HCT116 (cell line): ENCODE results near the gene SERPINH1. TPM values are rescaled to one million over a fixed set of nuclear protein-coding genes. Genes with fewer than 3 reads are reported as not detected.

ENCODE experiments used
- ATAC-seq: fragments of 200-7000 bp; cut with Tn5 transposase; 2 replicates; pipeline ENCODE4 v1.9.1; 2020; ENCODE audit warnings: mild to moderate bottlenecking, moderate library complexity
- BruUV-seq: library from RNA; stranded (reverse); fragments of 400-500 nt; replicated peaks from 2 replicates; lab custom pipeline; 2021; lab: Mats Ljungman, UMichigan
- CTCF ChIA-PET: fragments of 300-600 bp; sonication (Branson Sonifier 250); formaldehyde crosslinking; loops from one replicate; lab custom pipeline; 2021; ENCODE audit warnings: antibody characterized with exemption; lab: Charles Lee
- POLR2A ChIA-PET: fragments of 300-600, 350-600 bp; sonication (Branson Sonifier 250); formaldehyde crosslinking; loops from one replicate; lab custom pipeline; 2021; ENCODE audit warnings: antibody characterized with exemption; lab: Charles Lee
- RAD21 ChIA-PET, 2 experiments: fragments of 300-600 bp; sonication (Branson Sonifier 250); formaldehyde crosslinking; loops; one replicate each; lab custom pipeline; 2023; ENCODE audit warnings: low total read pairs in 2 of 2; ENCODE audit not compliant: uncharacterized antibody in 2 of 2, unreplicated experiment in 2 of 2, low non-redundant PET in 1 of 2; lab: Charles Lee
- DNase-seq: peaks from one replicate; pipeline ENCODE4 v3.0.0-alpha.2; 2010; ENCODE audit warnings: low read depth, low spot score
- H2AFZ ChIP-seq: fragments of 200-600 bp; shearing (Covaris generic), sonication (generic); 2 replicates; pipeline ENCODE4 v1.6.1; 2017; ENCODE audit warnings: low read depth, mixed run types, mixed read lengths, antibody characterized with exemption, low read length; ENCODE audit not compliant: poor library complexity, severe bottlenecking
- H3K27ac ChIP-seq: 2 replicates; pipeline ENCODE4 v1.5.1; 2012; ENCODE audit warnings: low read depth, low read length
- H3K27me3 ChIP-seq: fragments of 200-600 bp; sonication (generic); 2 replicates; pipeline ENCODE4 v1.6.1; 2016; ENCODE audit warnings: mixed run types, low read length, mixed read lengths; ENCODE audit not compliant: insufficient read depth
- H3K36me3 ChIP-seq, 2 experiments: fragments of 200-500 bp in 1 of 2; fragments of 200-600 bp in 1 of 2; sonication (Bioruptor generic) in 1 of 2; sonication (generic) in 1 of 2; 2 replicates each; pipeline versions ENCODE4 v1.5.1 to v1.6.1; 2014 to 2016; ENCODE audit warnings: low read length in 2 of 2, inconsistent platforms in 1 of 2, mixed read lengths in 1 of 2, mixed run types in 1 of 2; ENCODE audit not compliant: insufficient read depth in 2 of 2, control insufficient read depth in 1 of 2
- H3K4me1 ChIP-seq, 2 experiments: fragments of 200-600 bp in 1 of 2; sonication (generic) in 1 of 2; 2 replicates each; pipeline versions ENCODE4 v1.5.1 to v1.6.1; 2012 to 2017; ENCODE audit warnings: low read length in 2 of 2, inconsistent platforms in 1 of 2, mild to moderate bottlenecking in 1 of 2, mixed read lengths in 1 of 2, mixed run types in 1 of 2, moderate library complexity in 1 of 2; ENCODE audit not compliant: insufficient read depth in 2 of 2, control insufficient read depth in 1 of 2
- H3K4me2 ChIP-seq: fragments of 200-600 bp; sonication (generic); 2 replicates; pipeline ENCODE4 v1.6.1; 2017; ENCODE audit warnings: mixed run types, low read length, mixed read lengths
- H3K4me3 ChIP-seq, 2 experiments: fragments of 200-600 bp in 1 of 2; sonication (generic) in 1 of 2; replicated peaks in 1 of 2; 2 replicates each; pipeline ENCODE4 v1.5.1; 2011 to 2016; ENCODE audit warnings: low read length in 2 of 2, control low read depth in 1 of 2, low read depth in 1 of 2, mild to moderate bottlenecking in 1 of 2, mixed read lengths in 1 of 2, mixed run types in 1 of 2
- H3K79me2 ChIP-seq: fragments of 200-600 bp; sonication (generic); 2 replicates; pipeline ENCODE4 v1.6.1; 2017; ENCODE audit warnings: mild to moderate bottlenecking, mixed run types, low read length, moderate library complexity, mixed read lengths; ENCODE audit not compliant: insufficient read depth
- H3K9ac ChIP-seq: fragments of 200-600 bp; sonication (generic); 2 replicates; pipeline ENCODE4 v1.6.1; 2016; ENCODE audit warnings: low read length, mixed read lengths
- H3K9me2 ChIP-seq: fragments of 200-600 bp; sonication (generic), shearing (Covaris generic); 2 replicates; pipeline ENCODE4 v1.6.1; 2017; ENCODE audit warnings: mixed run types, mild to moderate bottlenecking, moderate library complexity; ENCODE audit not compliant: insufficient read depth
- H3K9me3 ChIP-seq, 2 experiments: fragments of 200-500 bp in 1 of 2; fragments of 200-600 bp in 1 of 2; sonication (Bioruptor generic) in 1 of 2; sonication (generic) in 1 of 2; 2 replicates each; pipeline ENCODE4 v1.6.1; 2014 to 2017; ENCODE audit warnings: low read length in 2 of 2, mixed read lengths in 2 of 2, inconsistent platforms in 1 of 2, low read depth in 1 of 2, mild to moderate bottlenecking in 1 of 2, mixed run types in 1 of 2, moderate library complexity in 1 of 2; ENCODE audit not compliant: control insufficient read depth in 1 of 2, insufficient read depth in 1 of 2
- H4K20me1 ChIP-seq: fragments of 200-600 bp; sonication (generic), shearing (Covaris generic); 2 replicates; pipeline ENCODE4 v1.6.1; 2017; ENCODE audit warnings: mixed run types, mild to moderate bottlenecking, moderate library complexity; ENCODE audit not compliant: insufficient read depth
- ELF1 ChIP-seq: IDR thresholded peaks from 2 replicates; pipeline ENCODE4 v1.6.1; 2012; ENCODE audit warnings: low read depth, borderline replicate concordance
- EZH2phosphoT487 ChIP-seq: fragments of 200-600 bp; IDR thresholded peaks from 2 replicates; pipeline ENCODE4 v1.6.1; 2018; ENCODE audit warnings: antibody characterized with exemption, borderline replicate concordance
- FOSL1 ChIP-seq: IDR thresholded peaks from 2 replicates; pipeline ENCODE4 v1.6.1; 2012; ENCODE audit warnings: low read depth
- JUND ChIP-seq: IDR thresholded peaks from 2 replicates; pipeline ENCODE4 v1.6.1; 2012
- POLR2AphosphoS5 ChIP-seq: IDR thresholded peaks from 2 replicates; pipeline ENCODE4 v1.6.1; 2011; ENCODE audit warnings: mild to moderate bottlenecking, low read depth, low read length, moderate library complexity
- RAD21 ChIP-seq: IDR thresholded peaks from 2 replicates; pipeline ENCODE4 v1.6.1; 2012; ENCODE audit warnings: low read depth, mild to moderate bottlenecking
- SRF ChIP-seq: IDR thresholded peaks from 2 replicates; pipeline ENCODE4 v1.6.1; 2012; ENCODE audit warnings: low read depth
- TCF7L2 ChIP-seq: IDR thresholded peaks from 2 replicates; pipeline ENCODE4 v1.7.0; 2011; ENCODE audit warnings: borderline replicate concordance, inconsistent platforms; ENCODE audit not compliant: insufficient read depth, insufficient read length; ENCODE audit errors: extremely low read depth
- YY1 ChIP-seq: IDR thresholded peaks from 2 replicates; pipeline ENCODE4 v1.6.1; 2011; ENCODE audit warnings: low read length, low read depth, moderate library complexity, mild to moderate bottlenecking; ENCODE audit not compliant: insufficient replicate concordance; ENCODE audit errors: extremely low read depth
- ZFX ChIP-seq: fragments of 450-650 bp; IDR thresholded peaks from 2 replicates; pipeline ENCODE4 v1.6.1; 2017
- ZNF274 ChIP-seq: fragments of 200-500 bp; sonication (Bioruptor generic); IDR thresholded peaks from 2 replicates; pipeline ENCODE4 v1.6.1; 2014; ENCODE audit warnings: mild to moderate bottlenecking, low read depth, low read length, inconsistent platforms
- intact Hi-C: fragments of 100-400 bp; cut with micrococcal nuclease; formaldehyde crosslinking; loops from 2 replicates; pipeline ENCODE4 v1.10.0; 2022
- total RNA-seq: library from RNA; stranded (reverse); gene quantifications from one replicate; pipeline ENCODE4 v1.2.1, GENCODE V29; 2021; ENCODE audit not compliant: unreplicated experiment
- TF ChIP-seq, protein P1 (sequence below): IDR thresholded peaks from 2 replicates; pipeline ENCODE4 v1.6.1; 2011; ENCODE audit warnings: mild to moderate bottlenecking, low read length, moderate library complexity; ENCODE audit not compliant: insufficient replicate concordance; ENCODE audit errors: extremely low read depth
- TF ChIP-seq, protein P2 (sequence below), 3 experiments: fragments of 200-600 bp in 1 of 3; sonication (generic) in 1 of 3; IDR thresholded peaks in 2 of 3; conservative IDR thresholded peaks in 1 of 3; 2 replicates each; pipeline ENCODE4 v1.5.1; 2012 to 2017; ENCODE audit warnings: low read depth in 2 of 3, low read length in 2 of 3, antibody characterized with exemption in 1 of 3, borderline replicate concordance in 1 of 3, control low read depth in 1 of 3, mild to moderate bottlenecking in 1 of 3, mixed read lengths in 1 of 3, mixed run types in 1 of 3, moderate library complexity in 1 of 3; ENCODE audit not compliant: insufficient read depth in 1 of 3
- TF ChIP-seq, protein P3 (sequence below): IDR thresholded peaks from 2 replicates; pipeline ENCODE4 v1.6.1; 2012
- TF ChIP-seq, protein P4 (sequence below): IDR thresholded peaks from 2 replicates; pipeline ENCODE4 v1.6.1; 2012; ENCODE audit warnings: low read depth

Gene SERPINH1
- total RNA-seq, 1 experiment from 2014 or later = 84.9 TPM

DNA sequence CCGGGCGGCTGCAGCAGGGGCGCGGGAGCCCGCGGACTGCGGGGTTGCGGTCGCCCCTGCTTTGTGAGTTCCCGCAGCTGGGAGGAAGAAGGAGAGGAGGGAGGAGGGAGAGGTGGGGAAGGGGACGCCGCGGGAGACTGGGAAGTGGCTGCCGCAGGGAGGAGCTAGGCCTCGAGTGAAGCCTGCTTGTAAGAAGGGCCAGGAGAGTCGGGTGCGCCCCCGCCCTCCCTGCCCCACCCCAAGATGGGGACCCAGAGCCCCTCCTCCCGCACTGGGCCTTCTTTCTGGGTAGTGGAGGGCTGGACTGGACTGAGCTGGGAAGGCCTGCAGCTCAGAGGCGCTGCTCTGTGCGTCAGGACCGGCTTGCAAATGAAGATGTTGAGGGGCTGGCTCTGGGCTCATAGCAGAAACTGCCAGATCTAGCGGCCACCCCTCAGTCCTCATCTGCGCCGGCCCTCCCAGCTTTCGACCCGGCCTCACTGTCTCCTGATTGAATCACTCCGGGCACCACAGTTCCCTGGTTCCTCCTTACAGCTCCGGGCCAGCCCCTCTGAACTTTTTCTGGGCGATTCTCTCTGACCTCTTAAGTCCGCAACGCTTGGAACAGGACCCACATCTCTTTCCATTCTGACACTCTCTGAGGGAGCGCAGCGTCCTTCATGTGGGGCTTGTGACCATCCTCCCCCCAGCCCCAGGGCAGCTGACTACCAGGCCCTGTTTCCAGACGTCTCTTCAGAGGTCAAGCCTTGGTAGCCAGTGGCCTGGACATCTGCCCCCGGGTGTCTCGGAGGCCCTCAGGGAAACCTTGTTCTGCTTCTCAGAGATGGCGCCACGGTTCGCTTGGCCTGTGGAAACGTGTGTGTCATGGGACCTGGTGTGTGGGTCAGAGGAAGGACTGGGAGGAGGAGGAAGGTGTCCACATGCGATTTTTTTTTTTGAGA is 21.9 kb downstream of the SERPINH1 start:
- H3K4me1 ChIP-seq = no peaks in the 10 kb centered on the region
- ChIA-PET CTCF (interaction anchor here (1.1 to 1.6 kb wide), 4 partner anchors 9 to 14 kb away, joined by 3 to 4 read pairs (median 3); no protein-coding TSS in a partner anchor), RAD21 (no interaction called here), POLR2A (interaction anchor here (0.8 kb wide), 1 partner anchor 21 kb away, joined by 3 read pairs; no protein-coding TSS in a partner anchor)
- no peak overlapping the region for H3K9ac ChIP-seq
- no peak for DNase-seq
- intact Hi-C loops = no loop called here
- H3K9me2 ChIP-seq = no peaks in the 10 kb centered on the region
- H3K4me2 ChIP-seq = no peak overlapping the region
- H4K20me1 ChIP-seq = no peaks in the 10 kb centered on the region
- TF ChIP-seq, protein P1, sequence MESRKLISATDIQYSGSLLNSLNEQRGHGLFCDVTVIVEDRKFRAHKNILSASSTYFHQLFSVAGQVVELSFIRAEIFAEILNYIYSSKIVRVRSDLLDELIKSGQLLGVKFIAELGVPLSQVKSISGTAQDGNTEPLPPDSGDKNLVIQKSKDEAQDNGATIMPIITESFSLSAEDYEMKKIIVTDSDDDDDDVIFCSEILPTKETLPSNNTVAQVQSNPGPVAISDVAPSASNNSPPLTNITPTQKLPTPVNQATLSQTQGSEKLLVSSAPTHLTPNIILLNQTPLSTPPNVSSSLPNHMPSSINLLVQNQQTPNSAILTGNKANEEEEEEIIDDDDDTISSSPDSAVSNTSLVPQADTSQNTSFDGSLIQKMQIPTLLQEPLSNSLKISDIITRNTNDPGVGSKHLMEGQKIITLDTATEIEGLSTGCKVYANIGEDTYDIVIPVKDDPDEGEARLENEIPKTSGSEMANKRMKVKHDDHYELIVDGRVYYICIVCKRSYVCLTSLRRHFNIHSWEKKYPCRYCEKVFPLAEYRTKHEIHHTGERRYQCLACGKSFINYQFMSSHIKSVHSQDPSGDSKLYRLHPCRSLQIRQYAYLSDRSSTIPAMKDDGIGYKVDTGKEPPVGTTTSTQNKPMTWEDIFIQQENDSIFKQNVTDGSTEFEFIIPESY = no peak
- no peak for TF ChIP-seq ZNF274
- TF ChIP-seq SRF = no peak
- TF ChIP-seq, protein P2, sequence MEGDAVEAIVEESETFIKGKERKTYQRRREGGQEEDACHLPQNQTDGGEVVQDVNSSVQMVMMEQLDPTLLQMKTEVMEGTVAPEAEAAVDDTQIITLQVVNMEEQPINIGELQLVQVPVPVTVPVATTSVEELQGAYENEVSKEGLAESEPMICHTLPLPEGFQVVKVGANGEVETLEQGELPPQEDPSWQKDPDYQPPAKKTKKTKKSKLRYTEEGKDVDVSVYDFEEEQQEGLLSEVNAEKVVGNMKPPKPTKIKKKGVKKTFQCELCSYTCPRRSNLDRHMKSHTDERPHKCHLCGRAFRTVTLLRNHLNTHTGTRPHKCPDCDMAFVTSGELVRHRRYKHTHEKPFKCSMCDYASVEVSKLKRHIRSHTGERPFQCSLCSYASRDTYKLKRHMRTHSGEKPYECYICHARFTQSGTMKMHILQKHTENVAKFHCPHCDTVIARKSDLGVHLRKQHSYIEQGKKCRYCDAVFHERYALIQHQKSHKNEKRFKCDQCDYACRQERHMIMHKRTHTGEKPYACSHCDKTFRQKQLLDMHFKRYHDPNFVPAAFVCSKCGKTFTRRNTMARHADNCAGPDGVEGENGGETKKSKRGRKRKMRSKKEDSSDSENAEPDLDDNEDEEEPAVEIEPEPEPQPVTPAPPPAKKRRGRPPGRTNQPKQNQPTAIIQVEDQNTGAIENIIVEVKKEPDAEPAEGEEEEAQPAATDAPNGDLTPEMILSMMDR (IDR thresholded peaks at IDR 0.05 in 2 of 3, conservative IDR thresholded peaks at IDR 0.05 in 1 of 3; ENCODE audit: borderline replicate concordance in 1 of 3, insufficient read depth in 1 of 3, low read depth in 2 of 3, low read length in 2 of 3) = no peak
- no peak for TF ChIP-seq POLR2AphosphoS5
- TF ChIP-seq, protein P3, sequence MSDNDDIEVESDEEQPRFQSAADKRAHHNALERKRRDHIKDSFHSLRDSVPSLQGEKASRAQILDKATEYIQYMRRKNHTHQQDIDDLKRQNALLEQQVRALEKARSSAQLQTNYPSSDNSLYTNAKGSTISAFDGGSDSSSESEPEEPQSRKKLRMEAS = no peak
- TF ChIP-seq JUND = no peak
- no peak for TF ChIP-seq YY1
- no peak for TF ChIP-seq RAD21
- no peak for TF ChIP-seq ZFX
- TF ChIP-seq TCF7L2 = no peak
- TF ChIP-seq ELF1 = no peak
- TF ChIP-seq, protein P4, sequence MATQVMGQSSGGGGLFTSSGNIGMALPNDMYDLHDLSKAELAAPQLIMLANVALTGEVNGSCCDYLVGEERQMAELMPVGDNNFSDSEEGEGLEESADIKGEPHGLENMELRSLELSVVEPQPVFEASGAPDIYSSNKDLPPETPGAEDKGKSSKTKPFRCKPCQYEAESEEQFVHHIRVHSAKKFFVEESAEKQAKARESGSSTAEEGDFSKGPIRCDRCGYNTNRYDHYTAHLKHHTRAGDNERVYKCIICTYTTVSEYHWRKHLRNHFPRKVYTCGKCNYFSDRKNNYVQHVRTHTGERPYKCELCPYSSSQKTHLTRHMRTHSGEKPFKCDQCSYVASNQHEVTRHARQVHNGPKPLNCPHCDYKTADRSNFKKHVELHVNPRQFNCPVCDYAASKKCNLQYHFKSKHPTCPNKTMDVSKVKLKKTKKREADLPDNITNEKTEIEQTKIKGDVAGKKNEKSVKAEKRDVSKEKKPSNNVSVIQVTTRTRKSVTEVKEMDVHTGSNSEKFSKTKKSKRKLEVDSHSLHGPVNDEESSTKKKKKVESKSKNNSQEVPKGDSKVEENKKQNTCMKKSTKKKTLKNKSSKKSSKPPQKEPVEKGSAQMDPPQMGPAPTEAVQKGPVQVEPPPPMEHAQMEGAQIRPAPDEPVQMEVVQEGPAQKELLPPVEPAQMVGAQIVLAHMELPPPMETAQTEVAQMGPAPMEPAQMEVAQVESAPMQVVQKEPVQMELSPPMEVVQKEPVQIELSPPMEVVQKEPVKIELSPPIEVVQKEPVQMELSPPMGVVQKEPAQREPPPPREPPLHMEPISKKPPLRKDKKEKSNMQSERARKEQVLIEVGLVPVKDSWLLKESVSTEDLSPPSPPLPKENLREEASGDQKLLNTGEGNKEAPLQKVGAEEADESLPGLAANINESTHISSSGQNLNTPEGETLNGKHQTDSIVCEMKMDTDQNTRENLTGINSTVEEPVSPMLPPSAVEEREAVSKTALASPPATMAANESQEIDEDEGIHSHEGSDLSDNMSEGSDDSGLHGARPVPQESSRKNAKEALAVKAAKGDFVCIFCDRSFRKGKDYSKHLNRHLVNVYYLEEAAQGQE = no peak
- TF ChIP-seq FOSL1 = no peak
- TF ChIP-seq EZH2phosphoT487 = no peak
- no peaks in the 10 kb centered on the region for H3K36me3 ChIP-seq
- BruUV-seq = no TSS peak
- no peak overlapping the region for H3K27ac ChIP-seq
- no peaks in the 10 kb centered on the region for H3K9me3 ChIP-seq
- ATAC-seq = no peak
- peaks cover 4% of the 10 kb centered on the region; the same call in 1 of the 2 replicates for H3K27me3 ChIP-seq
- H3K4me3 ChIP-seq = no peak overlapping the region
- no peak overlapping the region for H2AFZ ChIP-seq
- H3K79me2 ChIP-seq = no peaks in the 10 kb centered on the region
